Activated B cell treated with CpG ODN at 0.5 μM for 24 hours (primary cell): ENCODE results near the gene TRPV6. TPM values are rescaled to one million over a fixed set of nuclear protein-coding genes. Genes with fewer than 3 reads are reported as not detected.

Experiments used
- ATAC-seq: fragments of 200-7000 bp; cut with Tn5 transposase; one replicate; pipeline ENCODE4 v1.10.0; 2021; ENCODE audit warnings: low read depth, mild to moderate bottlenecking, moderate library complexity
- CTCF ChIA-PET: fragments of 350-600 bp; sonication (Branson Sonifier 250); formaldehyde crosslinking; loops from one replicate; lab custom pipeline; 2021; ENCODE audit warnings: antibody characterized with exemption; lab: Charles Lee
- POLR2A ChIA-PET: fragments of 350-600 bp; sonication (Branson Sonifier 250); formaldehyde crosslinking; loops from one replicate; lab custom pipeline; 2021; ENCODE audit warnings: antibody characterized with exemption; lab: Charles Lee
- DNase-seq: peaks from one replicate; pipeline ENCODE4 v3.0.0; 2022
- H3K27ac Mint-ChIP-seq: one replicate; pipeline ENCODE4 v1.8.0; 2020; ENCODE audit warnings: mixed read lengths
- H3K27me3 Mint-ChIP-seq: one replicate; pipeline ENCODE4 v1.8.0; 2021; ENCODE audit warnings: mixed read lengths
- H3K36me3 Mint-ChIP-seq: one replicate; pipeline ENCODE4 v1.8.0; 2021; ENCODE audit warnings: low read depth, mixed read lengths
- H3K4me1 Mint-ChIP-seq: one replicate; pipeline ENCODE4 v1.8.0; 2021; ENCODE audit warnings: mixed read lengths
- H3K4me3 Mint-ChIP-seq: one replicate; pipeline ENCODE4 v1.8.0; 2020; ENCODE audit warnings: mild to moderate bottlenecking, mixed read lengths
- H3K9me3 Mint-ChIP-seq: one replicate; pipeline ENCODE4 v1.8.0; 2020; ENCODE audit warnings: mixed read lengths
- intact Hi-C: fragments of 100-400 bp; cut with micrococcal nuclease; formaldehyde crosslinking; loops from one replicate; pipeline ENCODE4 v1.15.1; 2024
- total RNA-seq: library from RNA; stranded (reverse); gene quantifications from 2 replicates; pipeline ENCODE4 v1.2.3, GENCODE V29; 2022
- TF ChIP-seq, protein P1 (sequence below): fragments of 200-600 bp; IDR thresholded peaks from one replicate; pipeline ENCODE4 v1.8.0; 2022; ENCODE audit warnings: antibody characterized with exemption, mild to moderate bottlenecking

Gene TRPV6
- total RNA-seq = not detected in 2 replicates

- TF ChIP-seq, protein P1, sequence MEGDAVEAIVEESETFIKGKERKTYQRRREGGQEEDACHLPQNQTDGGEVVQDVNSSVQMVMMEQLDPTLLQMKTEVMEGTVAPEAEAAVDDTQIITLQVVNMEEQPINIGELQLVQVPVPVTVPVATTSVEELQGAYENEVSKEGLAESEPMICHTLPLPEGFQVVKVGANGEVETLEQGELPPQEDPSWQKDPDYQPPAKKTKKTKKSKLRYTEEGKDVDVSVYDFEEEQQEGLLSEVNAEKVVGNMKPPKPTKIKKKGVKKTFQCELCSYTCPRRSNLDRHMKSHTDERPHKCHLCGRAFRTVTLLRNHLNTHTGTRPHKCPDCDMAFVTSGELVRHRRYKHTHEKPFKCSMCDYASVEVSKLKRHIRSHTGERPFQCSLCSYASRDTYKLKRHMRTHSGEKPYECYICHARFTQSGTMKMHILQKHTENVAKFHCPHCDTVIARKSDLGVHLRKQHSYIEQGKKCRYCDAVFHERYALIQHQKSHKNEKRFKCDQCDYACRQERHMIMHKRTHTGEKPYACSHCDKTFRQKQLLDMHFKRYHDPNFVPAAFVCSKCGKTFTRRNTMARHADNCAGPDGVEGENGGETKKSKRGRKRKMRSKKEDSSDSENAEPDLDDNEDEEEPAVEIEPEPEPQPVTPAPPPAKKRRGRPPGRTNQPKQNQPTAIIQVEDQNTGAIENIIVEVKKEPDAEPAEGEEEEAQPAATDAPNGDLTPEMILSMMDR = no peak
- Mint-ChIP-seq H3K27ac (no peak within 1 kb of the TSS), H3K27me3 (peaks cover 7% of the 10 kb centered on the region), H3K9me3 (no peaks in the 10 kb centered on the region), H3K36me3 (no peaks in the 10 kb centered on the region), H3K4me3 (no peak within 1 kb of the TSS), H3K4me1 (no peaks in the 10 kb centered on the region)
- CTCF ChIA-PET = no interaction called here
- intact Hi-C loops = no loop called here
- DNase-seq (peak; percentile 7), ATAC-seq (no peak)
- POLR2A ChIA-PET = no interaction called here
Measured at GRCh38 chr7:142885311-142886230, at the start of gene TRPV6. TSS of gene TRPV6 (minus strand) at chr7:142885745.

- Mint-ChIP-seq H3K9me3 (no peaks in the 10 kb centered on the region), H3K36me3 (no peaks in the 10 kb centered on the region), H3K4me3 (no peak overlapping the region), H3K4me1 (no peaks in the 10 kb centered on the region), H3K27ac (no peak overlapping the region), H3K27me3 (peaks cover 12% of the 10 kb centered on the region)
- intact Hi-C loops = no loop called here
- TF ChIP-seq, protein P1 = no peak
- ATAC-seq (no peak), DNase-seq (no peak)
- ChIA-PET POLR2A (no interaction called here), CTCF (no interaction called here)
Measured at GRCh38 chr7:142934056-142934455, 48.5 kb upstream of the TRPV6 start.

- no peak for ATAC-seq
- Mint-ChIP-seq H3K9me3 (no peaks in the 10 kb centered on the region), H3K4me3 (no peak within 1 kb of the TSS), H3K36me3 (no peaks in the 10 kb centered on the region), H3K4me1 (no peaks in the 10 kb centered on the region), H3K27ac (no peak within 1 kb of the TSS), H3K27me3 (peaks cover 12% of the 10 kb centered on the region)
- ChIA-PET CTCF (no interaction called here), POLR2A (no interaction called here)
- DNase-seq = no peak
- TF ChIP-seq, protein P1 = no peak
- intact Hi-C loops = no loop called here
Measured at GRCh38 chr7:142933624-142934023, 48.1 kb upstream of the TRPV6 start, which contains the start of gene TRPV5. TSS of gene TRPV5 (minus strand) at chr7:142933746. CDS start at chr7:142933459, 287 bp downstream.

- peaks cover 2% of the 10 kb centered on the region for H3K4me1 Mint-ChIP-seq
- CTCF ChIA-PET = no interaction called here
- TF ChIP-seq, protein P1 = no peak
- DNase-seq (no peak), ATAC-seq (no peak)
- H3K27ac Mint-ChIP-seq = no peak overlapping the region
- H3K4me3 Mint-ChIP-seq = no peak overlapping the region
- intact Hi-C loops = no loop called here
- POLR2A ChIA-PET = no interaction called here
- peaks cover 12% of the 10 kb centered on the region for H3K27me3 Mint-ChIP-seq
- H3K9me3 Mint-ChIP-seq = no peaks in the 10 kb centered on the region
- H3K36me3 Mint-ChIP-seq = no peaks in the 10 kb centered on the region
Measured at GRCh38 chr7:142933092-142933475, 47.5 kb upstream of the TRPV6 start.

GRCh38 chr7:142932386-142933091, 47.0 kb upstream of the TRPV6 start:
- peaks cover 8% of the 10 kb centered on the region for H3K4me1 Mint-ChIP-seq
- POLR2A ChIA-PET = no interaction called here
- DNase-seq = no peak
- intact Hi-C loops = no loop called here
- CTCF ChIA-PET = no interaction called here
- no peak overlapping the region for H3K27ac Mint-ChIP-seq
- H3K9me3 Mint-ChIP-seq = no peaks in the 10 kb centered on the region
- no peaks in the 10 kb centered on the region for H3K36me3 Mint-ChIP-seq
- H3K27me3 Mint-ChIP-seq = peaks cover 12% of the 10 kb centered on the region
- ATAC-seq = no peak
- TF ChIP-seq, protein P1 = no peak
- H3K4me3 Mint-ChIP-seq = no peak overlapping the region
